ENCODE data around the gene PPP6R1. TPM values are rescaled to one million over a fixed set of nuclear protein-coding genes. Genes with fewer than 3 reads are reported as not detected.

PPP6R1 gene
- total RNA-seq, 1 experiment from 2014 or later = 82.5 TPM

- DNase-seq (ENCODE audit: low read depth) = no peak
These were observed 77.1 kb downstream of the PPP6R1 start for GRCh38 chr19:55181740-55182139.

Small RNAs within 50 kb of the gene (small RNA-seq; reads per million reads assigned to genes)
- gene MIR6802 = not detected
- not detected for gene MIR6803
- gene MIR6804 = not detected

Other genes with a start within 250 kb of the PPP6R1 start
- gene GP6, start 220.8 kb downstream of the PPP6R1 start, total RNA-seq (2014; rRNA removed; shearing (Covaris generic)) = 0.03 and 0.05 TPM in 2 replicates
- gene RDH13, start 195.9 kb downstream of the PPP6R1 start, total RNA-seq (2014; rRNA removed; shearing (Covaris generic)) = 15.6 and 18.6 TPM in 2 replicates
- 7.3 and 7.8 TPM in 2 replicates for gene EPS8L1, start 183.1 kb downstream of the PPP6R1 start, total RNA-seq (2014; rRNA removed; shearing (Covaris generic))
- gene PPP1R12C, start 141.4 kb downstream of the PPP6R1 start, total RNA-seq (2014; rRNA removed; shearing (Covaris generic)) = 51.1 and 57.6 TPM in 2 replicates
- gene TNNT1, start 109.8 kb downstream of the PPP6R1 start, total RNA-seq (2014; rRNA removed; shearing (Covaris generic)) = 28.7 and 33.4 TPM in 2 replicates
- gene TNNI3, start 101.3 kb downstream of the PPP6R1 start, total RNA-seq (2014; rRNA removed; shearing (Covaris generic)) = not detected in 2 replicates
- gene DNAAF3, start 92.4 kb downstream of the PPP6R1 start, total RNA-seq (2014; rRNA removed; shearing (Covaris generic)) = 2.0 and 2.2 TPM in 2 replicates
- gene SYT5, start 78.7 kb downstream of the PPP6R1 start, total RNA-seq (2014; rRNA removed; shearing (Covaris generic)) = not detected in 2 replicates
- 0.39 TPM in 1 of 2 replicates, not detected in the other for gene PTPRH, start 49.5 kb downstream of the PPP6R1 start, total RNA-seq (2014; rRNA removed; shearing (Covaris generic))
- 1.7 and 1.8 TPM in 2 replicates for gene TMEM86B, start 30.3 kb downstream of the PPP6R1 start, total RNA-seq (2014; rRNA removed; shearing (Covaris generic))
- gene HSPBP1, start 21.1 kb upstream of the PPP6R1 start, total RNA-seq (2014; rRNA removed; shearing (Covaris generic)) = 77.4 and 77.8 TPM in 2 replicates
- gene BRSK1, start 25.0 kb upstream of the PPP6R1 start, total RNA-seq (2014; rRNA removed; shearing (Covaris generic)) = 1.7 and 7.6 TPM in 2 replicates
- gene TMEM150B, start 66.3 kb upstream of the PPP6R1 start, total RNA-seq (2014; rRNA removed; shearing (Covaris generic)) = not detected in 2 replicates
- 2.4 and 5.8 TPM in 2 replicates for gene KMT5C, start 80.9 kb upstream of the PPP6R1 start, total RNA-seq (2014; rRNA removed; shearing (Covaris generic))
- not detected in 2 replicates for gene COX6B2, start 95.7 kb upstream of the PPP6R1 start, total RNA-seq (2014; rRNA removed; shearing (Covaris generic))
- gene GARIN5B, start 104.2 kb upstream of the PPP6R1 start, total RNA-seq (2014; rRNA removed; shearing (Covaris generic)) = not detected in 2 replicates
- 52.7 and 56.0 TPM in 2 replicates for gene IL11, start 111.4 kb upstream of the PPP6R1 start, total RNA-seq (2014; rRNA removed; shearing (Covaris generic))
- gene TMEM190, start 117.8 kb upstream of the PPP6R1 start, total RNA-seq (2014; rRNA removed; shearing (Covaris generic)) = not detected in 2 replicates
- gene TMEM238, start 125.3 kb upstream of the PPP6R1 start, total RNA-seq (2014; rRNA removed; shearing (Covaris generic)) = 1.1 and 1.3 TPM in 2 replicates
- gene RPL28, start 126.9 kb upstream of the PPP6R1 start, total RNA-seq (2014; rRNA removed; shearing (Covaris generic)) = 733 and 1,703 TPM in 2 replicates
- 646 and 1,047 TPM in 2 replicates for gene UBE2S, start 148.8 kb upstream of the PPP6R1 start, total RNA-seq (2014; rRNA removed; shearing (Covaris generic))
- not detected in 2 replicates for gene SHISA7, start 184.3 kb upstream of the PPP6R1 start, total RNA-seq (2014; rRNA removed; shearing (Covaris generic))
- 82.1 and 89.8 TPM in 2 replicates for gene ISOC2, start 202.6 kb upstream of the PPP6R1 start, total RNA-seq (2014; rRNA removed; shearing (Covaris generic))
- gene C19orf85, start 205.7 kb upstream of the PPP6R1 start, total RNA-seq (2014; rRNA removed; shearing (Covaris generic)) = 0.10 TPM in 1 of 2 replicates, not detected in the other
- gene ZNF628, start 217.6 kb upstream of the PPP6R1 start, total RNA-seq (2014; rRNA removed; shearing (Covaris generic)) = 2.4 and 4.6 TPM in 2 replicates
- 27.4 and 31.7 TPM in 2 replicates for gene NAT14, start 226.2 kb upstream of the PPP6R1 start, total RNA-seq (2014; rRNA removed; shearing (Covaris generic))
- gene SSC5D, start 229.4 kb upstream of the PPP6R1 start, total RNA-seq (2014; rRNA removed; shearing (Covaris generic)) = 0.05 and 0.07 TPM in 2 replicates

Measured in HT1080 (cell line).